Glomerular visceral epithelial cell (primary cell): Measurements from ENCODE around the gene PIN4.
"Not testable (repeated sequence)": the region's sequence is repeated elsewhere in the genome, so short reads cannot be mapped to it uniquely, and the experiment has no call there.

Source experiments
- DNase-seq: peaks from one replicate; pipeline ENCODE4 v3.0.0-alpha.2; 2016; ENCODE audit errors: extremely low spot score

Gene PIN4

GRCh38 chrX:72181178-72182125 lies at the start of gene PIN4:
Gene PIN4 (plus strand): TSS chrX:72181757. CDS start chrX:72181786, 29 bp downstream.
- peak; percentile 97 for DNase-seq

GRCh38 chrX:72132456-72132855 lies 49.1 kb upstream of the PIN4 start:
- DNase-seq = no peak

- DNase-seq = no peak
Measured at GRCh38 chrX:72133851-72134546, 47.6 kb upstream of the PIN4 start.

GRCh38 chrX:72137846-72138495 lies 43.6 kb upstream of the PIN4 start:
- no peak for DNase-seq

- no peak for DNase-seq
Measured at GRCh38 chrX:72139538-72139937, 42.0 kb upstream of the PIN4 start.

GRCh38 chrX:72141372-72142004 lies 40.1 kb upstream of the PIN4 start:
- no peak for DNase-seq

- DNase-seq = no peak
Measured at GRCh38 chrX:72142094-72142793, 39.3 kb upstream of the PIN4 start.

- no peak for DNase-seq
Measured at GRCh38 chrX:72142794-72143608, 38.6 kb upstream of the PIN4 start.

- no peak for DNase-seq
Measured at GRCh38 chrX:72143609-72143907, 38.0 kb upstream of the PIN4 start.

- no peak for DNase-seq
Measured at GRCh38 chrX:72145181-72145580, 36.4 kb upstream of the PIN4 start.

- no peak for DNase-seq
Measured at GRCh38 chrX:72146527-72146926, 35.0 kb upstream of the PIN4 start.

GRCh38 chrX:72158773-72159172 lies 22.8 kb upstream of the PIN4 start:
- no peak for DNase-seq

GRCh38 chrX:72159769-72160168 lies 21.8 kb upstream of the PIN4 start:
- DNase-seq = no peak

- DNase-seq = no peak
Measured at GRCh38 chrX:72165551-72165950, 16.0 kb upstream of the PIN4 start.

- no peak for DNase-seq
Measured at GRCh38 chrX:72169008-72169728, 12.4 kb upstream of the PIN4 start.

GRCh38 chrX:72176289-72176688 lies 5.3 kb upstream of the PIN4 start:
- DNase-seq = not testable (repeated sequence)

GRCh38 chrX:72176981-72177380 lies 4.6 kb upstream of the PIN4 start:
- DNase-seq = no peak

- DNase-seq = no peak
Measured at GRCh38 chrX:72180539-72180938, 1.0 kb upstream of the PIN4 start.

GRCh38 chrX:72182924-72183323 lies 1.4 kb downstream of the PIN4 start:
- DNase-seq = no peak
